Coronary artery (tissue), 2 donors: ENCODE results near the gene TACC2.
A peak's percentile ranks its signal among the peaks of the same experiment; 100 is the strongest.

Source experiments
- DNase-seq: peaks from one replicate; pipeline ENCODE4 v3.0.0-alpha.2; 2017; ENCODE audit warnings: low spot score
- H3K27ac ChIP-seq, 2 donors: fragments of 200-600 bp; sonication (generic); one replicate each; pipeline ENCODE4 v1.5.1; 2016 to 2019
- H3K4me3 ChIP-seq: fragments of 200-600 bp; sonication (generic); 2 replicates; pipeline ENCODE4 v1.5.1; 2016; ENCODE audit warnings: mild to moderate bottlenecking, moderate library complexity
- TF ChIP-seq, protein P1 (sequence below): fragments of 200-600 bp; sonication (generic); IDR thresholded peaks from one replicate; pipeline ENCODE4 v1.5.1; 2019; ENCODE audit warnings: antibody characterized with exemption

TACC2 gene

DNA sequence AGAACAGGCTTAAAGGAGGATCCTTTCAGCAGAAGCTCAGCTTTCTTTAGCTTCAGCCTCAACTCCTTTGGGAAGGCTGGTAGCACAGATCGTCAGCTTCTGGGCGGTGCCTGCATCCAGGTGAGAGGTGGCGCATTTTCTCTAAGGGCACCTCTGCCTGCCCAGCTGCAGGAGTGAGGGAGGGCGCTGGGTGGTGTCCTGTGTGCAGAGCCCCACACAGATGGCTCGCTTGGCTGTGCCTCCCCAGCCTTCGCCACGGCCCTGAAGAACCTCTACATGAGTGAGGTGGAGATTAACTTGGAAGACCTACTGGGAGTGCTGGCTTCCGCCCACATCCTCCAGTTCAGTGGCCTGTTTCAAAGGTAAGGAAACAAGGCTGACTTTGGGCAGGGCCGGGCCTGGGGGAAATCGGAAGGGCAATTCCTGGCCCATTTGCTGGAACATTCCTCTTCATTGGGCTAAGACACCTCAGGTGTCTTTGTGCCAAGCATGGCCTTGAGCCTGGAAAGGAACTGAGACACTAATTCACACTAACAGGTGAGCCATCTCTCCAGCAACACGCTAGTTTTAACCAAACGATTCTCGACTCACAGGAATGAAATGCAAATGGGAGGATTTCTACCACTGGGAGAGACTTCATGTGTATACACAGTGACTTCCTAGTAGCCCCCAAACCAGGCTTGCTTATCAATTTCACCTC is 302.0 kb downstream of the TACC2 start:
- no peak overlapping the region for H3K4me3 ChIP-seq
- no peak overlapping the region for H3K27ac ChIP-seq
- TF ChIP-seq, protein P1, sequence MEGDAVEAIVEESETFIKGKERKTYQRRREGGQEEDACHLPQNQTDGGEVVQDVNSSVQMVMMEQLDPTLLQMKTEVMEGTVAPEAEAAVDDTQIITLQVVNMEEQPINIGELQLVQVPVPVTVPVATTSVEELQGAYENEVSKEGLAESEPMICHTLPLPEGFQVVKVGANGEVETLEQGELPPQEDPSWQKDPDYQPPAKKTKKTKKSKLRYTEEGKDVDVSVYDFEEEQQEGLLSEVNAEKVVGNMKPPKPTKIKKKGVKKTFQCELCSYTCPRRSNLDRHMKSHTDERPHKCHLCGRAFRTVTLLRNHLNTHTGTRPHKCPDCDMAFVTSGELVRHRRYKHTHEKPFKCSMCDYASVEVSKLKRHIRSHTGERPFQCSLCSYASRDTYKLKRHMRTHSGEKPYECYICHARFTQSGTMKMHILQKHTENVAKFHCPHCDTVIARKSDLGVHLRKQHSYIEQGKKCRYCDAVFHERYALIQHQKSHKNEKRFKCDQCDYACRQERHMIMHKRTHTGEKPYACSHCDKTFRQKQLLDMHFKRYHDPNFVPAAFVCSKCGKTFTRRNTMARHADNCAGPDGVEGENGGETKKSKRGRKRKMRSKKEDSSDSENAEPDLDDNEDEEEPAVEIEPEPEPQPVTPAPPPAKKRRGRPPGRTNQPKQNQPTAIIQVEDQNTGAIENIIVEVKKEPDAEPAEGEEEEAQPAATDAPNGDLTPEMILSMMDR = no peak
- peak; percentile 38 for DNase-seq

DNA sequence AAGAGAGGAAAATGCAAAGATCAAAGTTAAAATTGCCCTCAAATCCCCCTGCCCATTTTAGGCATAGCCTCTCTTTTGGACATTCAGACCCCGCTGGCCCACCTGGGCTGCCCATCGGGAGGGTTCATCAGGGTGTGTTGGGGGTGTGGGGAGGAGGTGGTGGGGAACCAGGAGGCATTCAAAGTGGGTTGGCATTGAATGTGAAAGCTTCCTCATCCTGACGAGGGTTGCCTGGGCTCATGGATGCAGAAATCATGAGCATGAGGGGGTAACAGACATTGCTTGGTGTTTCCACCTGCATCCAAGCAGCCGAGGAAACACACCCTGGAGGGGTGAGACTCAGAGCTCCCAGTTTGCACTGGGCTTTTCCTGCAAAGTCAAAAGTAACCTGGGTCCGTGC is 302.8 kb downstream of the TACC2 start:
- Histone ChIP-seq H3K27ac (no peak overlapping the region), H3K4me3 (no peak overlapping the region)
- TF ChIP-seq, protein P1 = no peak
- peak; percentile 38 for DNase-seq

DNA sequence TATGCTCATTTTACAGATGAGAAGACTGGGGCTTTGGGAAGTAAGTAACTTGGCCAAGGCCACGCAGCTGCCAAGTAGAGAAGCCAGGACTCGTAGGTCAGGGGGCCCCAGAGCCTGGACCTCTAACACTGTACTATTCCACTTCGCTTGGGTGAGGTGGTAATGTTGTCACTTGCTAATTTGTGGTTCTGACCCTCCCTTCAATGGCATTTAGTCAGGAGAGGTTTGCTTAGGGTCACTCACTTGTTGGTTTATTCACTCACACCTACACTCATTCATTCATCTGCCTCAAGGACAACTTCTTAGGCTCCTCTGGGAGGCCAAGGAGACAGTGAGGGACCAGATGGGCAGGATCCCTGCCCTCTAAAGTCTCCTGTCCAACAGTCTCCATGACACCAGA is 303.4 kb downstream of the TACC2 start:
- H3K27ac ChIP-seq = no peak overlapping the region
- TF ChIP-seq, protein P1 = no peak
- DNase-seq = peak; percentile 22
- H3K4me3 ChIP-seq = no peak overlapping the region

DNA sequence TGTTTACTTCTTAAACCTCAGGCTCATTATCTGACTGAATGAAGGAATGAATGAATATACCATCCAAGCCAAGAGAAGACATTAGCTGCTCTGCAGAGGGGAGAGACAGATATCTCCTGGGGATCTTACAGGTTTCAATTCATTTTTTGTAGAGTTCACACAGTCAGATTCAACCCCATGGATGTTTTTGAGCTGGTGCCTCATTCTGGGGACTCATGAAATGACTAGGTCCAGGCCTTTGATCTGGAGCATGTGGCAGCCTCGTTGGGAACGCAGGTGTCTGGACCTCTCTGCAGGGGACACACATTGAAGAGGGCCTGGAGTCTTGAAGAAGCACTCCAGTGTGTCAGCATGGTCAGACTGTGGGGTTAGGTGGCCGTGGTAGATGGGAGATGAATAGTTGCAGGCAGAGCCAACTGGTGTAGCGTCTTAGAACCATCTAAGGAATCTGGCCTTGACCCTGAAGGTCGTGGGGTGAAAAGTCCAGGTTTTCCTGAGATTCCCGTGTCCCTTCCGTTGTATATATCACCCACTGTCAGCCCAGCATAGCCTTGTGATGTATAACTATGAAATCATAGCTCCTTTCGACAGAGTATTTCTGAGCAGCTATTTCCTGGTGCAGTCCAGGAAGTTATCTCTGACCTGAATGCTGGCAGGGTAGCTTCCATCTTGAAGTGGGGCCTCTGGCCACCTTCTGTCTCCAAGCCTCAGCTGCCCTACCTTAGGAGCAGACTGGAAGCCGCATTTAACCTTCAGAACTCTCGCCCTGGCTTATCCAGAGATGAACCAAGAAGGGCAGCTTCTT is 304.4 kb downstream of the TACC2 start:
- DNase-seq = peak; percentile 28
- TF ChIP-seq, protein P1 = no peak
- no peak overlapping the region for H3K27ac ChIP-seq
- no peak overlapping the region for H3K4me3 ChIP-seq

DNA sequence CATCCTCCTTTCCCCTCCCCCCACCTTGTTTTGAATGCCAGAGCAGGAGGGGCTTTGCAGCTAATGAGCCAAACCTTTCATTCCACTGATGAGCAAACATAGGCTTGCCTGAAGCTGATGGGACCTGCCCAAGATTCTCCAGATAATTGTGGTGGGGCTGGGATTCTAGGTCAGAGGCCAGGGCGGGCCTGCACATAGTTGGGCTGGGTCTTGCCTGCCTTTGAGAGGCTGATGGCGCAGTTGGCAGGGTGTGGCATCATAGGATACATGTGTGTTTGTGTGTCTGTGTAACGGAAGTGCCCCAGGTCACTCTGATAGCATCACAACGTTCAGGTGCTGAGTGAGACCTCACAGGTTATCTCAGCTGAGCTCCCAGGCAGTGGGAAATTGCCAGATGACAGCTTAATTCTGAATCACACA is 305.0 kb downstream of the TACC2 start:
- DNase-seq = peak; percentile 49
- H3K4me3 ChIP-seq = no peak overlapping the region
- TF ChIP-seq, protein P1 = no peak
- no peak overlapping the region for H3K27ac ChIP-seq

DNA sequence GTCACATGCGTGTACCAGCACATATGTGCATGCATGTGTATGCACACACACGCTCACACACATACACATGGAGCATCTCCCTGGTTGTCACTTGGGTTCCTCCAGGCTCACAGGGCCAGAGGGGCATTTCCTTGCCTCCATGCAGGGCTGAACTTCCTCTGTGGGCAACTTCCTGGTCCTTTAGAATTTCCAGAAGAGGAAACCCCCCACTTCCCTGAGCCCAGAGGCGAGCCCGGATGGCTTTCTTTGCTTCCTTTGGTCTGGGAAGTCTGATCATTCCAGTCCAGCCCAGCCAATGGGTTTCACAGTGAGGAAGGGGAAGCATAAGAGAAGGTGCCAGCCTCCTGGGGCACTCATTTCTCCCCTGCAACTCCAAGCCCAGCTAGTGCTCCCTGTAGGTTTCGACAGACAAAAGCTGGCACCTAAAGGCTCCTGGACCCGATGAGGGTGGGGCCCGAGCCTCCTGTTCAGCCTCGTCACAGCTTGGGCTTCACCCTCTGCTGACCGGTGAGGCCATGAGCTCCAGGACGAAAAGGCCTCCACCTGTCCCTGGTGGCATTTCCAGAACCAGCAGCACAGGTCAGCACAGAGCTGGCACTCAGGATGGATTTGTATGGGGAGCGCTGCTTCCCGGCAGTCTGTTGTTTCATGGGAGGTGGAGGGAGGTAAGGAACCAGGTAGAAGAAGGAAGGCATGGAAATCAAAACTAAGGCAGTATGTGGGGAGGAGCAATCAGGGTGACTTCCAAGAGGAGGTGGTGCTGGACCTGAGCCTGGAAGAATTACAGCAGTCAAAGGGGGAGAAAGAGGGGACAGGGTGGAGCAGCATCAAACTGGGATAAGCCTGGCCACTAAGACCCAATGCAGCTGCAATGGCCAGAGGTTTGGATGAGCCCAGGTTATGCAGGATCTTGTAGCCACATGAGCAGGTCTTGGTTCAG is 305.8 kb downstream of the TACC2 start:
- Histone ChIP-seq H3K4me3 (no peak overlapping the region), H3K27ac (no peak overlapping the region)
- TF ChIP-seq, protein P1 = no peak
- peak; percentile 66 for DNase-seq
